WTC11 (cell line): Measurements from ENCODE around the gene MYO6.

Experiments
- AFF4 ChIP-seq: sonication (generic); formaldehyde crosslinking; IDR thresholded peaks from 2 replicates; pipeline ENCODE4 v1.8.1; 2023; ENCODE audit warnings: mild to moderate bottlenecking, missing genetic modification reagents, borderline replicate concordance
- AR ChIP-seq: fragments of 250-450 bp; sonication (Bioruptor Pico); IDR thresholded peaks from 2 replicates; pipeline ENCODE4 v1.9.0; 2021; ENCODE audit warnings: mild to moderate bottlenecking
- ATF2 ChIP-seq: sonication (generic); formaldehyde crosslinking; IDR thresholded peaks from 2 replicates; pipeline ENCODE4 v1.8.1; 2022; ENCODE audit warnings: low read depth, missing genetic modification reagents, borderline replicate concordance
- CTCF ChIP-seq: fragments of 200-600 bp; IDR thresholded peaks from 2 replicates; pipeline ENCODE4 v1.8.0; 2022; ENCODE audit warnings: antibody characterized with exemption
- PREB ChIP-seq: sonication (generic); formaldehyde crosslinking; IDR thresholded peaks from 2 replicates; pipeline ENCODE4 v1.8.1; 2022; ENCODE audit warnings: mild to moderate bottlenecking, missing genetic modification reagents, moderate library complexity, borderline replicate concordance
- ZNF263 ChIP-seq: sonication (generic); formaldehyde crosslinking; IDR thresholded peaks from 2 replicates; pipeline ENCODE4 v1.8.1; 2022; ENCODE audit warnings: low read depth, mild to moderate bottlenecking, moderate library complexity, missing genetic modification reagents

- TF ChIP-seq ATF2 (CRISPR knock-in tag) (no peak), CTCF (no peak), AFF4 (no peak), PREB (CRISPR knock-in tag) (no peak), ZNF263 (CRISPR knock-in tag) (no peak), AR (no peak)
Measured at GRCh38 chr6:75757295-75757694, 8.3 kb downstream of the MYO6 start.
